Smooth muscle cell (in vitro differentiated cells): Measurements from ENCODE around the gene RIMS4. TPM values are rescaled to one million over a fixed set of nuclear protein-coding genes. Genes with fewer than 3 reads are reported as not detected.

ENCODE experiments used
- DNase-seq: peaks from one replicate; lab custom pipeline; 2025; ENCODE audit not compliant: unreplicated experiment; lab: John Stamatoyannopoulos, UW
- H2AFZ ChIP-seq: fragments of 200-600 bp; sonication (generic); 2 replicates; pipeline ENCODE4 v1.6.0; 2016; ENCODE audit warnings: antibody characterized with exemption, low read depth, mild to moderate bottlenecking
- H3F3A ChIP-seq: fragments of 200-600 bp; sonication (generic); 2 replicates; pipeline ENCODE4 v1.6.0; 2017; ENCODE audit warnings: antibody characterized with exemption, low read depth
- H3K27ac ChIP-seq: fragments of 200-600 bp; sonication (generic); 2 replicates; pipeline ENCODE4 v1.5.1; 2016; ENCODE audit warnings: low read depth, mild to moderate bottlenecking
- H3K27me3 ChIP-seq: fragments of 200-600 bp; sonication (generic); 2 replicates; pipeline ENCODE4 v1.6.1; 2016; ENCODE audit warnings: low read depth, mild to moderate bottlenecking
- H3K36me3 ChIP-seq: fragments of 200-600 bp; sonication (generic); 2 replicates; pipeline ENCODE4 v1.5.1; 2016; ENCODE audit warnings: low read depth
- H3K4me1 ChIP-seq: fragments of 200-600 bp; sonication (generic); 2 replicates; pipeline ENCODE4 v1.5.1; 2016; ENCODE audit warnings: low read depth
- H3K4me2 ChIP-seq: fragments of 200-600 bp; sonication (generic); 2 replicates; pipeline ENCODE4 v1.6.0; 2016; ENCODE audit warnings: mild to moderate bottlenecking
- H3K4me3 ChIP-seq: fragments of 200-600 bp; sonication (generic); 2 replicates; pipeline ENCODE4 v1.5.1; 2016; ENCODE audit warnings: mild to moderate bottlenecking
- H3K79me2 ChIP-seq: fragments of 200-600 bp; sonication (generic); 2 replicates; pipeline ENCODE4 v1.6.0; 2016; ENCODE audit warnings: low read depth, mild to moderate bottlenecking
- H3K9ac ChIP-seq: fragments of 200-600 bp; sonication (generic); 2 replicates; pipeline ENCODE4 v1.6.0; 2016; ENCODE audit warnings: low read depth
- H3K9me3 ChIP-seq: fragments of 200-600 bp; sonication (generic); replicated peaks from 2 replicates; pipeline ENCODE4 v1.5.1; 2016; ENCODE audit warnings: low read depth
- H4K20me1 ChIP-seq: fragments of 200-600 bp; sonication (generic); 2 replicates; pipeline ENCODE4 v1.6.0; 2016; ENCODE audit warnings: low read depth
- CTCF ChIP-seq: fragments of 200-600 bp; sonication (generic); IDR thresholded peaks from 2 replicates; pipeline ENCODE4 v1.5.1; 2017; ENCODE audit warnings: borderline replicate concordance, mild to moderate bottlenecking, antibody characterized with exemption; ENCODE audit not compliant: insufficient read depth, poor library complexity, severe bottlenecking
- WGBS: methylation state at CpG from one replicate; pipeline ENCODE4 v1.1.7; 2016; ENCODE audit warnings: low lambda C conversion rate; 5-methylcytosine and 5-hydroxymethylcytosine counted together
- polyA plus RNA-seq: library from polyadenylated mRNA; unstranded; fragments of >200 nt; fragmentation: Nextera tagmentation; extraction: Ambion mirVana; gene quantifications from 2 replicates; pipeline ENCODE4 v1.2.1, GENCODE V29; 2016
- total RNA-seq: library from RNA; depleted of rRNA; stranded (reverse); fragments of >200 nt; gene quantifications from 2 replicates; pipeline ENCODE4 v1.2.3, GENCODE V29; 2014

RIMS4 gene
- total and polyA plus RNA-seq, 2 experiments from 2014 or later: not detected

GRCh38 chr20:44840826-44841225 lies 30.5 kb upstream of the RIMS4 start:
- no peak overlapping the region for H2AFZ ChIP-seq
- no peak overlapping the region for H3K4me2 ChIP-seq
- no peaks in the 10 kb centered on the region for H3K4me1 ChIP-seq
- no peaks in the 10 kb centered on the region for H3F3A ChIP-seq
- 94% methylated on average over 5 of the region's 5 CpGs for WGBS
- no peak for TF ChIP-seq CTCF
- no peak for DNase-seq
- no peak overlapping the region for H3K9ac ChIP-seq
- H3K9me3 ChIP-seq: no peaks in the 10 kb centered on the region
- H3K27ac ChIP-seq: no peak overlapping the region
- no peaks in the 10 kb centered on the region for H3K36me3 ChIP-seq
- peaks cover 8% of the 10 kb centered on the region for H3K27me3 ChIP-seq
- H3K79me2 ChIP-seq: no peaks in the 10 kb centered on the region
- H4K20me1 ChIP-seq: no peaks in the 10 kb centered on the region
- H3K4me3 ChIP-seq: no peak overlapping the region

GRCh38 chr20:44839481-44839880 lies 29.1 kb upstream of the RIMS4 start:
- H2AFZ ChIP-seq: no peak overlapping the region
- H3K4me3 ChIP-seq: no peak overlapping the region
- no peak for DNase-seq
- H3K36me3 ChIP-seq: no peaks in the 10 kb centered on the region
- H3K4me1 ChIP-seq: no peaks in the 10 kb centered on the region
- no peak overlapping the region for H3K4me2 ChIP-seq
- H3F3A ChIP-seq: no peaks in the 10 kb centered on the region
- H3K27ac ChIP-seq: no peak overlapping the region
- H3K27me3 ChIP-seq: peaks cover 11% of the 10 kb centered on the region
- 92% methylated on average over 5 of the region's 5 CpGs for WGBS
- no peak overlapping the region for H3K9ac ChIP-seq
- no peak for TF ChIP-seq CTCF
- H3K9me3 ChIP-seq: no peaks in the 10 kb centered on the region
- no peaks in the 10 kb centered on the region for H4K20me1 ChIP-seq
- no peaks in the 10 kb centered on the region for H3K79me2 ChIP-seq

GRCh38 chr20:44838521-44838920 lies 28.2 kb upstream of the RIMS4 start:
- no peak overlapping the region for H3K27ac ChIP-seq
- H3K79me2 ChIP-seq: no peaks in the 10 kb centered on the region
- no peak overlapping the region for H2AFZ ChIP-seq
- no peaks in the 10 kb centered on the region for H3K36me3 ChIP-seq
- H3K9ac ChIP-seq: no peak overlapping the region
- H3K4me3 ChIP-seq: no peak overlapping the region
- TF ChIP-seq CTCF: no peak
- WGBS: 100% methylated on average over 1 of the region's 1 CpG
- no peak for DNase-seq
- H3K4me2 ChIP-seq: no peak overlapping the region
- H4K20me1 ChIP-seq: no peaks in the 10 kb centered on the region
- H3F3A ChIP-seq: no peaks in the 10 kb centered on the region
- H3K4me1 ChIP-seq: no peaks in the 10 kb centered on the region
- peaks cover 11% of the 10 kb centered on the region for H3K27me3 ChIP-seq
- H3K9me3 ChIP-seq: no peaks in the 10 kb centered on the region

GRCh38 chr20:44837946-44838345 lies 27.6 kb upstream of the RIMS4 start:
- Histone ChIP-seq H3K9me3 (no peaks in the 10 kb centered on the region), H3K4me3 (no peak overlapping the region), H3K79me2 (no peaks in the 10 kb centered on the region), H3K27ac (no peak overlapping the region), H3K9ac (no peak overlapping the region), H3K4me2 (no peak overlapping the region), H4K20me1 (no peaks in the 10 kb centered on the region), H3K4me1 (no peaks in the 10 kb centered on the region), H3K36me3 (no peaks in the 10 kb centered on the region), H3F3A (no peaks in the 10 kb centered on the region), H3K27me3 (peaks cover 11% of the 10 kb centered on the region), H2AFZ (no peak overlapping the region)
- DNase-seq: no peak
- no peak for TF ChIP-seq CTCF
- WGBS: 74% methylated on average over 3 of the region's 3 CpGs
